Peyer's patch (tissue), 4 donors: ENCODE results near the gene GLI3.

Experiments
- CTCF ChIP-seq, 6 experiments: fragments of 450-650 bp in 4 of 6; fragments of 200-600 bp in 2 of 6; sonication (generic) in 1 of 6; IDR thresholded peaks; one replicate each; pipeline ENCODE4 v1.5.1; 2017 to 2019; ENCODE audit warnings: antibody characterized with exemption in 6 of 6, mild to moderate bottlenecking in 3 of 6, moderate library complexity in 1 of 6
- POLR2A ChIP-seq, 2 donors: fragments of 450-650 bp; IDR thresholded peaks; one replicate each; pipeline ENCODE4 v1.5.1; 2017; ENCODE audit warnings: antibody characterized with exemption in 2 of 2, mild to moderate bottlenecking in 2 of 2, moderate library complexity in 2 of 2

GRCh38 chr7:42278344-42278743 lies 41.3 kb upstream of the GLI3 start:
- TF ChIP-seq POLR2A (IDR thresholded peaks at IDR 0.05) (no peak), CTCF (IDR thresholded peaks at IDR 0.05) (no peak)
